HEK293T (cell line): Measurements from ENCODE around the gene GNPTG.

Experiments used
- CTCF ChIA-PET: fragments of 350-600 bp; formaldehyde crosslinking; extraction: SDS; loops from one replicate; lab custom pipeline; 2021; ENCODE audit warnings: antibody characterized with exemption, inconsistent platforms; lab: Yijun Ruan, JAX
- POLR2A ChIA-PET: fragments of 350-600 bp; formaldehyde crosslinking; extraction: SDS; loops from one replicate; lab custom pipeline; 2020; ENCODE audit warnings: antibody characterized with exemption, inconsistent platforms; lab: Yijun Ruan, JAX
- DNase-seq: peaks from one replicate; pipeline ENCODE4 v3.0.0; 2012; ENCODE audit warnings: mixed read lengths; ENCODE audit errors: extremely low spot score
- ARNT ChIP-seq: fragments of 450-650 bp; IDR thresholded peaks from 2 replicates; pipeline ENCODE4 v1.6.1; 2017; ENCODE audit warnings: mild to moderate bottlenecking
- BHLHE40 ChIP-seq: fragments of 450-650 bp; IDR thresholded peaks from 2 replicates; pipeline ENCODE4 v1.6.1; 2016; ENCODE audit warnings: mild to moderate bottlenecking, moderate library complexity, borderline replicate concordance
- CTBP1 ChIP-seq: fragments of 450-650 bp; IDR thresholded peaks from 2 replicates; pipeline ENCODE4 v1.6.1; 2016; ENCODE audit warnings: borderline replicate concordance
- ELF4 ChIP-seq: fragments of 450-650 bp; IDR thresholded peaks from 2 replicates; pipeline ENCODE4 v1.6.1; 2017; ENCODE audit warnings: antibody characterized with exemption
- FOXA1 ChIP-seq: fragments of 450-650 bp; IDR thresholded peaks from 2 replicates; pipeline ENCODE4 v1.6.1; 2016; ENCODE audit warnings: mild to moderate bottlenecking
- FOXK2 ChIP-seq: fragments of 450-650 bp; IDR thresholded peaks from 2 replicates; pipeline ENCODE4 v1.6.1; 2016; ENCODE audit warnings: mild to moderate bottlenecking
- FOXM1 ChIP-seq: fragments of 450-650 bp; IDR thresholded peaks from 2 replicates; pipeline ENCODE4 v1.6.1; 2017; ENCODE audit warnings: mild to moderate bottlenecking, borderline replicate concordance
- HDGF ChIP-seq: fragments of 450-650 bp; IDR thresholded peaks from 2 replicates; pipeline ENCODE4 v1.6.1; 2017; ENCODE audit warnings: antibody characterized with exemption, borderline replicate concordance
- L3MBTL2 ChIP-seq: fragments of 450-650 bp; conservative IDR thresholded peaks from 2 replicates; pipeline ENCODE4 v1.6.1; 2016; ENCODE audit warnings: mild to moderate bottlenecking
- LEF1 ChIP-seq: fragments of 450-650 bp; IDR thresholded peaks from 2 replicates; pipeline ENCODE4 v1.6.1; 2017; ENCODE audit warnings: mild to moderate bottlenecking, borderline replicate concordance
- NFRKB ChIP-seq: fragments of 450-650 bp; IDR thresholded peaks from 2 replicates; pipeline ENCODE4 v1.6.1; 2016; ENCODE audit warnings: mild to moderate bottlenecking, moderate library complexity
- PKNOX1 ChIP-seq: fragments of 450-650 bp; IDR thresholded peaks from 2 replicates; pipeline ENCODE4 v1.6.1; 2016
- SP1 ChIP-seq: fragments of 450-650 bp; IDR thresholded peaks from 2 replicates; pipeline ENCODE4 v1.6.1; 2017
- SUZ12 ChIP-seq: fragments of 450-650 bp; IDR thresholded peaks from 2 replicates; pipeline ENCODE4 v1.6.1; 2016; ENCODE audit warnings: mild to moderate bottlenecking
- TARDBP ChIP-seq: fragments of 450-650 bp; IDR thresholded peaks from 2 replicates; pipeline ENCODE4 v1.6.1; 2016
- ZNF384 ChIP-seq: fragments of 450-650 bp; IDR thresholded peaks from 2 replicates; pipeline ENCODE4 v1.6.1; 2016

GNPTG gene

GRCh38 chr16:1348926-1349325 lies 2.8 kb upstream of the GNPTG start:
- ChIA-PET CTCF (no interaction called here), POLR2A (no interaction called here)
- TF ChIP-seq L3MBTL2 (no peak), CTBP1 (no peak), HDGF (no peak), BHLHE40 (no peak), ELF4 (no peak), PKNOX1 (no peak), ARNT (no peak), SP1 (no peak), NFRKB (no peak), FOXK2 (no peak), FOXM1 (no peak), FOXA1 (no peak), LEF1 (no peak), ZNF384 (no peak), TARDBP (no peak), SUZ12 (no peak)
- no peak for DNase-seq

GRCh38 chr16:1349351-1349750 lies 2.4 kb upstream of the GNPTG start:
- no peak for TF ChIP-seq ELF4
- no peak for TF ChIP-seq FOXA1
- TF ChIP-seq SUZ12 = no peak
- no peak for TF ChIP-seq FOXM1
- no peak for TF ChIP-seq CTBP1
- no peak for TF ChIP-seq TARDBP
- TF ChIP-seq L3MBTL2 = no peak
- TF ChIP-seq ARNT = no peak
- no peak for TF ChIP-seq NFRKB
- no peak for TF ChIP-seq SP1
- no peak for TF ChIP-seq FOXK2
- no peak for TF ChIP-seq BHLHE40
- TF ChIP-seq ZNF384 = no peak
- TF ChIP-seq HDGF = no peak
- CTCF ChIA-PET = no interaction called here
- DNase-seq = no peak
- POLR2A ChIA-PET = no interaction called here

GRCh38 chr16:1349951-1350350 lies 1.8 kb upstream of the GNPTG start:
- POLR2A ChIA-PET = no interaction called here
- no peak for TF ChIP-seq LEF1
- CTCF ChIA-PET = interaction anchor here (0.8 kb wide), 1 partner anchor 58 kb away, joined by 3 read pairs; no protein-coding TSS in a partner anchor
- no peak for DNase-seq

DNA sequence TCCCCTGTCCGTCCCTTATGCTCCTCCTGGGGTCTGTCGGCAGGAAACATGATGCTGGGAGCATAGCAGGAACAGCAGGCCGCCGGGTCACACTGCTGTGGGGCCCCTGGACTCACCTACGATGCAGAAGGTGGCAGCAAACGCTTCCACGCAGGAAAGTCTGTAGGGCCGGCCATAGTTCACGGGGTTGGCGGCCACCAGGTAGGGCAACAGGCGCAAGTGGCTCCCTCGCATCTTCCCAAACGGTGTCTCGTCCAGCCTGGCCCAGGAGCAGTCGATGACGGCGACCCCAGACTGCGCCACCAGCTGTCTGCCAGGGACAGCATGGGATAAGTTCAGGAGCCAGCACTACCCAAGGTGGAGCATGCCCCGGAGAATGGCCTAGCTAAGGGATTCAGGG lies 1.0 kb upstream of the GNPTG start:
- DNase-seq = no peak
- CTCF ChIA-PET = no interaction called here
- TF ChIP-seq FOXA1 (no peak), NFRKB (no peak)
- POLR2A ChIA-PET = no interaction called here

GRCh38 chr16:1351215-1351581 lies 533 bp upstream of the GNPTG start:
- no peak for DNase-seq
- TF ChIP-seq L3MBTL2 = no peak
- no peak for TF ChIP-seq FOXA1
- TF ChIP-seq FOXK2 = no peak
- TF ChIP-seq SUZ12 = no peak
- no peak for TF ChIP-seq FOXM1
- TF ChIP-seq BHLHE40 = no peak
- TF ChIP-seq ZNF384 = no peak
- TF ChIP-seq ELF4 = no peak
- TF ChIP-seq SP1 = no peak
- TF ChIP-seq HDGF = no peak
- TF ChIP-seq CTBP1 = no peak
- ChIA-PET POLR2A (no interaction called here), CTCF (no interaction called here)

DNA sequence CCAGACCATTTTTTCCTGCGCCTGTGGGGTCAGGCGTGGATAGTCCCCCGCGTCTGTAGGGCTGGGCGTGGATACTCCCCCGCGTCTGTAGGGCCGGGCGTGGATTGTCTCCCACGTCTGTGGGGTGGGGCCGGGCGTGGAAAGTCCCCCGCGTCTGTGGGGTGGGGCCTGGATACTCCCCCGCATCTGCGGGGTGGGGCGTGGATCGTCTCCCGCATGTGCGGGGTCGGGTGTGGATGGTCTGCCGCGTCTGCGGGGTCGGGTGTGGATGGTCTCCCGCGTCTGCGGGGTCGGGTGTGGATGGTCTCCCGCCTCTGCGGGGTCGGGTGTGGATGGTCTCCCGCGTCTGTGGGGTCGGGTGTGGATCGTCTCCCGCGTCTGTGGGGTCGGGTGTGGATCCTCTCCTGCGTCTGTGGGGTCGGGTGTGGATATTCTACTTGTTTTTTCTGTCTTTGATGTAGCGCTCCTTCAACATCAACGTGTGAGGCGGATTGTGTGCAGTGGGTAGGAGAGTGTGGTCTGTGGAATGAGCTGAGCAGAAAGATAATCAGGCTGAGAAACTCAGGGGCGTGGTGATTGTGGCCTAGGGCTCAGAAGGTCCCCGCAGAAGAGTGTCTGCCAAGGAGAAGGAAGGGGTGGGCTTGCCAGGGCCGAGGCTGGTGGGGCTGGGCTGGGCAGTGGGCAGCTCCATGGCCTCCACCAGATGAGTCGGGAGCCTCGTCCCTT lies 3.2 kb downstream of the GNPTG start:
- ChIA-PET CTCF (no interaction called here), POLR2A (no interaction called here)
- no peak for DNase-seq
- no peak for TF ChIP-seq TARDBP
- TF ChIP-seq ZNF384 = no peak
- no peak for TF ChIP-seq PKNOX1
- TF ChIP-seq NFRKB = no peak
- TF ChIP-seq SP1 = no peak
- TF ChIP-seq ELF4 = no peak
- no peak for TF ChIP-seq BHLHE40
- no peak for TF ChIP-seq ARNT
- no peak for TF ChIP-seq FOXM1

- ChIA-PET POLR2A (no interaction called here), CTCF (no interaction called here)
- DNase-seq = no peak
- TF ChIP-seq TARDBP = no peak
- TF ChIP-seq SP1 = no peak
- no peak for TF ChIP-seq HDGF
- TF ChIP-seq LEF1 = no peak
- TF ChIP-seq FOXM1 = no peak
- no peak for TF ChIP-seq FOXK2
- TF ChIP-seq BHLHE40 = no peak
- TF ChIP-seq ZNF384 = no peak
- no peak for TF ChIP-seq L3MBTL2
- TF ChIP-seq NFRKB = no peak
- no peak for TF ChIP-seq SUZ12
- no peak for TF ChIP-seq CTBP1
- no peak for TF ChIP-seq ARNT
- TF ChIP-seq FOXA1 = no peak
- TF ChIP-seq PKNOX1 = no peak
- TF ChIP-seq ELF4 = no peak
Measured at GRCh38 chr16:1355591-1355990, 3.9 kb downstream of the GNPTG start.
